ENCODE data around the gene NT5C3B.
"Not testable (repeated sequence)": the region's sequence is repeated elsewhere in the genome, so short reads cannot be mapped to it uniquely, and the experiment has no call there.

Gene NT5C3B

DNA sequence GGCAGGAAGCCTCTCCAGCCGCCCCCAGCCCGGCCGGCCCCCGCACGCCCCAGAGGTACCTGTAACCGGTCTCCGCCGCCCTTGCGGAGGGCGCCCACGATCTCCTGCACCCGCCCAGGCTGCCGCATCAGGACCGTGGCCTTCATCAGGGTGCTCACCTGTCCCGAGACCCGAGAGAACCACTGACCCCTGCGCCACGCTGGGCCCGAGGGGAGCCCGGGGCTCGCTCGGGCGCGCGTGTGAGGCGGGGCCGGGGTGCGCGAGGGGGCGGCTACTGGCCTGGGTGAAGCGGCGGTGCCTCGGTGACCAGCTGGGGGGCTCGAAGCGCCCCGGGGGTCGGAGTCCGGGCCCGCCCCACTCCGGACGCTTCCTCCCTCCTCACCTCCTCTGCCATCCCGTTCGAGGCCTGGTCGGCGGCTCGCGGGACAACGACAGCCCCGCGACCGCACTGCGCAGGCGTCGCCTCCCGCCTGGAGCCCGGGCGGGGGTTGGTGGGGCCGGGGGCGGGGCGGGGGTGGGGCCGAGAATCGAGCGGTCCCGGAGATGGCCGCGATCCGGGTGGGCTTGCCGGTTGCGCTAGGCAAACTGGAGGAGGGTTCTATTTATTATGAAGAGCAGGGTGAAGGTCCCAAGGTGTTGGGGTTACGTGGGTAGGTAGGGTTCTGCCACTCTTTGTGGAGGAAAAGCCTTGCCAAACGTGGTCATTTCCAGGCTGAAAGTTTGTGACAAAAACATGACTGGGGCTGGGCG lies at the start of gene NT5C3B:
Gene NT5C3B, minus strand, starts transcription at position 433 of the 750 bp plus-strand sequence. Its CDS starts 39 bp downstream, at position 394.
- peak; percentile 28 for DNase-seq

DNA sequence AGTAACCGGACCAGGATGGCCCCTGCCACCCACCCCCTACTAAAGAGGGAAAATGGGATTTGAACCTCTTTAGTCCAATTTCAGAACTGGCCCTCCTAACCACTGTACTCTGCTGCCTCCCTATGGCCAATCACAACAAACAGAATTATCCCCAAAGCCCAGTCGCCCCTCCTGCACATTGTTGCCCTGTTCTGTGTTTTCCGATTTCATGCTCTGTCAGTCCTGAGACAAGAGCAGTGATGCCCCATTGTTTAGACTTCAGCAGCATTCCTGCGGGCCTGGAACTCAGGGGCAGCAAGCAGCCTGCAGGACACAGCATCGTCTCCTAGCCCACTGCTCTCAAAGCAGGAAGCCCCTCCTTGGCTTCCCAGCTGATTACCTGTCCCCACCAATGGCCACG lies 49.7 kb upstream of the NT5C3B start:
- DNase-seq: no peak

DNA sequence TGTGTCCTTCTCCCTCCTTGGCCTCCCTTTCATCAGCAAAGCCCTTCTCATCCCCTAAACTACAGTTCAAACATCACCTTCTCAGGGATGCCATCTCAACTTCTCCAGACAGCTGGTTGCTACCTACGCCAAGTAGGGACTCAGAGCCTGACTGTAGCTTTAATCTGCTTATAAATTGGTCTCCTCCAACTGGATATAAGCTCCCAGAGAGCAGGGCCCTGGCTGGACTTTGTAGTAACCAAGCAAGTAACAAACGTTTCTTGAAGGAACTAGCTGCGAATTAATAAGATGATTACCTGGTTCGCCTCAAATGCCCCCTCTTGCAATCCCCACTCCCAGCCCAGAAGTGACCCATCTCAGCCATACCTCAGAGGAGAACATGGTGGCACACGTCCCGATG lies 46.7 kb upstream of the NT5C3B start:
- DNase-seq: no peak

DNA sequence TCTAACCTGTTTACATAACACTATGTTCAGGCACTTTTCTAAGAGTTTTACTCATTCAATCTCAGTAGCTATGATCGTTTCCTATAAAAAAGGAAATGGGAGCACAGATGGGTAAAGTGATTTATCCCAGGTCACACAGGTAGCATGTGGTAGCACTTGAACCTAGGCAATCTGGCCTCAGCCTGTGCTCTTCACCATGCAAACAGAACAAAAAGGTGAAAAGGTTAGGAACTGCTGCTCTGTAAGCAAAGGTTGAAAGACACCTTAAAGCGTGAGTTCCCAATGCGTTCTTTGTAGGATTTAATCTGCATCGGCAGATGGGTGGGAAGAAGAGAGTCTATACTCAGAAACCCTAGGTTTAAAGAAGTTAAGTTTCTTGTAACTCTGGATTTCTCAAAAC lies 44.1 kb upstream of the NT5C3B start:
- no peak for DNase-seq

DNA sequence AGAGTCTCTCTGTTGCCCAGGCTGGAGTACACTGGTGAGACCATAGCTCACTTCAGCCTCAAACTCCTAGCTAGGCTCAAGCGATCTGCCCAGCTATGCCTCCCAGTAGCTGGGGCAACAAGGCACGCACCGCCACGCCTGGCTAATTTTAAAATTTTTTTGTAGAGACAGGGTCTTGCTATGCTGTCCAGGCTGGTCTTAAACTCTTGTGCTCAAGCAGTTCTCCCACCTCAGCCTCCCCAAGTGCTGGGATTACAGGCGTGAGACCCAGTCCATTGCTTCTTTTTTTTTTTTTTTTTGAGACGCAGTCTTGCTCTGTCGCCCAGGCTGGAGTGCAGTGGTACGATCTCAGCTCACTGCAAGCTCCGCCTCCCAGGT lies 38.2 kb upstream of the NT5C3B start:
- DNase-seq: not testable (repeated sequence)

DNA sequence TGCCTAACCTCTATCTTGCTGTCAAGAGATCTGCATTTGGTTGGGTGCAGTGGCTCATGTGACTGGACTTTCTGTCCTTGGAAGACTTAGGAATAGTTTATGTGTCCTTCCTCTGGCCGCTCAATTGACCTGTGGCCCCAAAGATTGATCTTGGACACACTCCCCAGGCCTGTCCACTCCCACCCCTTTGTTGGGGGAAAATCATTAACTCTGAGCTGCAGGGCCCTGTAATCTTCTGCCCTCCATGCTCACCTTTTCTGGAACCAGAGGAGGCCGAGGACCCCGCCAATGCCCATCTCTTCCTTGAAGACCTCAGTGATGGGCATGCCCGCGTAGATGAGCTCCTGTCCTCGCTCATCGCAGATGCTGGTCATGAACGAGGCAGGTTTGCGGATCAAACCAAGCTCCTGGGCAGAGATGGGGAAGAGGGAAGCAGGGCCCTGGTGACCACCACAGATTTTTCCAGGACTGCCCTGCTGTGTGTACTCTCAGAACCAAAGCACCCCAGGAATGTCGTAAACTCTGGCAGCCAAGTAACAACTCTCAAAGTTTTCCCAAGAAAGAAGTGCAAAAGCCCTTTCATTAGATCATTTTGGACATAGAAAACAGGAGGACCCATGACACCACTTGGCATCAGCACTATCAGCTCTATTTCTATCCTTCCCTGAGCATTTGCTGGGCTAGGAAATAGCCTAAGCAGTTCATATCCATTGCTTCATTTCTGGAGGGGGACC lies 37.7 kb upstream of the NT5C3B start:
- DNase-seq: no peak

DNA sequence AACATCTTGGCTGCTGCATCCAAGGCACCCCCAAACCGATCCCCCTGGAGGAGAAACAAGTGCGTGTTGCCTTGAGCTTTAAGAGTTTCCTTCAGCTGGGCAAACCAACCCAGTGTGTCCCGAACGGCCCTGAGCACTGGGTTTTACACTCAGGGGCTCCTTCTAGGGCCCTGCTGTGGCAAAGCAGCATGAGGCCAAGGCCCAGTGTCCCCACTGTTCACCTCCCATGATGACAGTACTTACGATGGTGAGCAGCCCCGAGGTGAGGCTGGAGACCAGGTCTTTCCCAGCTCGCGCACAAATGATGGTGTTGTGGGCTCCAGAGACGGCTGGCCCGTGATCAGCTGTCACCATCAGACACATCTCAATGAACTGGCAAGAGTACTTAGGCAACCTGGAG lies 35.8 kb upstream of the NT5C3B start:
- no peak for DNase-seq

DNA sequence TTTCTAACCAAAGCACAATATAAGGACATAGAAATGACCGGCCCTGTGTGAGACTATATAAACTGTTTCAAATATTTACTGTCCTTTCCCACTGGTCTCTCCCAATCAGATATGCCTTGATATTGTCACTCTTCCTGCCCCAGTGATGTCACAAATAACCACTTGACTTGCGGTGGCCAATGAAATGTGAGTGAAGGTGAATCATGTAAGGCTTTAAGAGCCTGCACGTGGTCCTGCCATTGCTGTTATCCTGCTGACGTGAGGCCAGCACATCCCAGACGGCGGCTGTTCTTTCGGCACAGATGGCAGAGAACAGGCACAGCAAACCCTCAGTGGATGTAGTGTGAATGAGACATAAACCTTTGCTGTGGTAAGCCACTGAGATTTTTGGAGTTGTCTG lies 34.6 kb upstream of the NT5C3B start:
- no peak for DNase-seq

DNA sequence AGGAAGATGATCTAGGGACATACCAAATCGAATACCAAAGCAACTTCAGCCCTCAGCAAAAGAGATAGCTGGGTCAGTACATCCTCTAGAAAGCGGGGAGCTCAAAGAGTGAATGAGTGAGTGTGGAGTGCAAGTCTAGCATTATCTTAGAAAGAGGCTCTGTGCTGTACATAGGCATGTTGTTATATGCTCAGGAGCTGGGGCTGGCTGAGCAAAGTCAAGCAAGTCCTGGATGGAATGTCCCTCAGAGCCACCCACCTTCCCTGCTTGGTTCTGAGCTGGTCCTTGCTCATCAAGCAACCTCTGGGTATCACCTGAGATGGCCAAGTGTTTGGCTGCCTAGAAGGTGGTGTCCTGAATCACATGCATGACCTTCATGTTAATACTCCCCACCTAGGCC lies 34.1 kb upstream of the NT5C3B start:
- no peak for DNase-seq

DNA sequence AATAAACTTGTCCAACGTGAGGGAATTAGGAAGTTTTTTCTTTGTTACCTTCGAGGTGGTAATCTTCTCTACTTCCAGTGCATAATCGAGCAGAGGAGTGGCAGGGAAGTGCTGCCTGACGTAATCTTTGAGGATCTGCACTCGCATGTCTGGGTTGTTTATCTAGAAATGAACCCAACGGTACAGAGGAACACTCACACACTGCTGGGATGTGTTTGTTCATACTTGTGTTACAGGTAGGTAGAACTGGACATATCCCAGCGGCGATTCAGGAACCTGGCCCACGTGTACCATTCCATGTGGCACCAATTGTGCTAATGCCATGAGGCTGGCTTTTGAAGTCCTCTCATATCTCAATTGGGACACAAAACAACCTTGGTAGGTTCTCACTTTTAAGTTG lies 33.4 kb upstream of the NT5C3B start:
- no peak for DNase-seq

DNA sequence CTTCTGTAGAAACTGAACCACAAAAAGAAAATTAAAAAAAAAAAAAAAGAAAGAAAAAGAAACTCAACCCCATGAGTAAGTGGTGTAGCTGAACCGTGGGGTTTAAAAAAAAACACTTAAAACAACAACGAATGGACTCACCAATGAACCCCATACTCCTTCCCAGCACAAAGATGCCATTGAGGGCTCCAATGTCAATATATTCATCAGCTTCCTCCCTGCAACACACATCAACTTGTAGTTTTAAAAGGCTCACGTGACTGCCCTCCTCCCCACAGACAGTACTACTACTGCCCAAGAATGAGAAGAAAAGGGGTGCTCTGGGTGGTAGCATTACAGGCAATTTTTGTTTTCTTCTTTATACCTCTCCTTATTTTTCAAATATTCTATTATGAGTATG lies 32.5 kb upstream of the NT5C3B start:
- no peak for DNase-seq

DNA sequence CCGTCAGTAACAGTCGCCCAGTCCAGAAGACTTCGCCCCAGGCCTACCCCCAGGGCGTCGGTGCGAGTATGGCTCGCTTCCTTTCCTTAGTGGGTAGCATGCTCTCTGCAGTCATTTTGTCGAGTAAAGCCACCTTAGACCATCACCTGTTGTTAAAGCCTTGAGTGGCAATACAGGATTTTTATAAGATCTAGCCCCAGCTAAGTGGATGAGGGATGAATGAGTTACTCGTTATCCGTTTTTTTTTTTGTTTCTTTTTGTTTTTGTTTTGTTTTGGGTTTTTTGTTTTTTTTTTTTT lies 29.5 kb upstream of the NT5C3B start:
- no peak for DNase-seq

DNA sequence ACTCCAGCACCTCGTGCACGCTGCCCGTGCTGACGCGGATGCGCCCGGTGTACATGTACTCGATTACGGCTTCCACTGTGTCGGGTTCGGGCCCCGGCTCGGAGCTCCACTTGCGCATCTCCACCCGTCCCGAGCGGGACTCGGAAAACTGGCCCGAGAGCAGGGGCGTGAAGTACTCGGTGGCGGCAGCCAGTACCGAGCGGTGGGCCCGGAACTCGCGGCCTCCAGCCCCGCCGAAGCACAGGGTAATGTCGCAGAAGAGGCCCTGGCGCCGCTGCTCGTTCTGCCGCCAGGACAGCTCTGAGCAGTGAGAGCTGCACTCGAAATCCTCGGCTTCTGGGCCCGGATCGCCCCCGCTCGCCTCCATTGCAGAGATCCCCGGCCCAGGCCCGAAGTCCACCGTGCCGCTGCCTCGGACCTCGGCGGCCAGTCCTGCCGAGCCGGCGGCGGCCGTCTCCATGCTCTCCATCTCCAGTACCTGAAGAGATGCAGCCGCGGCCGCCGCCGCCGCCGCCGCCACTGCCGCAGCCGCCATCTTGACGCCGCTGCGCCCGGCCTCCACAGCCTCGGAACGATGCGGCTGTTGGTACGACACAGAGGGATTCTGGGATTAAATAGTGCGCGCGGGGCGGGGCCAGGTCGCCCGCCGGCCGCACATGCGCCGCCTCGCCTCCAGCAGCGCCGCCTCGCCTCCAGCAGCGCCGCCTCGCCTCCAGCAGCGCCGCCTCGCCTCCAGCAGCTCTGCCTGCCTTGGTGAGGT lies 29.0 kb upstream of the NT5C3B start, which contains the start of gene KLHL11:
Gene KLHL11, minus strand, starts transcription at position 588 of the 760 bp plus-strand sequence. Its CDS starts 53 bp downstream, at position 535.
- peak; percentile 90 for DNase-seq

DNA sequence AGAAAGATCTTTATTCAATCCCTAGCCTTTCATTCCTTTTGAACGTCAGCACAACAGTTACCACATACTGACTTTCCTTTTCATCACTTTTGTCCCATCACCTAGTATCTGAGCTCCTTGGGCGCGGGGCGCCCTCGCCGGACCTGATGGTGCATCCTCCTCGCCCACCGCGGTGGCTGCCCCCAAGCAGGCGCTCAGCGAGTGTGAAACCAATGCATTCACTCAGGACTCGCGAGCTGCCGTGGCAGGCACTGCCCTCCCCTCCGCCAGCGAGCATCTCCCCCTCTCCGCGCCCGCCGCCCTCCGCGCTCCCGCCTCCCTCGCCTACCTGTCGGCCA lies 28.4 kb upstream of the NT5C3B start:
- DNase-seq: peak; percentile 6

DNA sequence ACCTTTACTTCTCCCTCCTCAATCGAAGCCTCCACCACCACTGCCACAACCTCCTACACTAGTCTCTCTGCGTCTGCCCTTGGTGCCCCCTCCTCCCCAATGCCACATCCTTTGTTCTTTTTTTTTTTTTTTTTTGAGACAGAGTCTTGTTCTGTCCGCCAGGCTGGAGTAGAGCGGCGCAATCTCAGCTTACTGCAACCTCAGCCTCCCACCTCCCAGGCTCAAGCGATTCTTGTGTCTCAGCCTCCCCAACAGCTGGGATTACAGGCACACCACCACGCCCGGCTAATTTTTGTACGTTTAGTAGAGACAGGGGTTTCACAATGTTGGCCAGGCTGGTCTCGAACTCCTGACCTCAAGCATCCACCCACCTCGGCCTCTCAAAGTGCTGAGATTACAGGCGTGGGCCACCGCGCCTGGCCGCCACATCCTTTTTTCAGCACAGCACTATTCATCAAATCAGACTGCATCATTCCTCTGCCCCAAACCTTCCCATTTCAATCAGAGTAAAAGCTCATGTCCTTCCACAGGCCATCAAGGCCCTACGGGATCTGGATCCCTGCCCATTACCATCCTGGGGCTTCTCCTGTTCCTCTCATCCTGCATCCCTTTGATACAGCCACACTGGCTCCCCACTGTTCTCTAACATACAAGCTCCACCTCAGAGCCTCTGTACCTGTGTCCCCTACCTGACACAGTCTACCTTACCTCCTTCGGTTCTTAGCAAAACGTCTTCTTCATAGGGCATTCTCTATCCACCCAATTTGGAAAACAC lies 27.2 kb upstream of the NT5C3B start:
- peak; percentile 2 for DNase-seq

DNA sequence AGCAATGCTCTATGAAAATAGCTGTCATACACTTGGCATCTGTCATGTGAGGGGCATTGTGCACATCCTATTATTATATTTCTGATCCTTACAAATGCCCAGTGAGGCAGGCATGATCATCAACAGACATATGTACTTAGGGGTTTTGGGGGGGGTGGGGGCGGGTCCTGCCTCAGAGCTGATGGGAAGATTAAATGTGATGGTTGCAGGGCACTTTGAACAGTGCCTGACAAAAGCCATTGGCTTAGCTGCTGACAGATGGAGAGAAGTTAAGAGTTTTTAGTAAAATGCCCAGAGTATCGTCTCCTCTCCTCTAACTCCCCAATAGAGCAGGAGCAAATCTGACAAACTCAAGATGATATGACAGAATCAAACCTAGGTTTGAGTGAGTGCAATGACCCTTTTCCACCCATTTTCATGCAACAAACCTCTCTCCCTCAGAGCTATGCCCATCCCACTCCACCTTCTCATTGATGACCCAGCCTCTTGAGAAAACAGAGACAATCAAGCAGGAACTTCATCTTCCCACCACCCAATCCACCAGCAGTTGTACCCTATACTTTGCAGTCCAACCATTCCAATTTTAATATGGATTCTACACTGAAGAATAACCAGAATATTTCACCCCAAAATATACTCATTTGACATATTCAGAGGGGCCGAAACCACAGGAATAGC lies 24.4 kb upstream of the NT5C3B start:
- DNase-seq: no peak

DNA sequence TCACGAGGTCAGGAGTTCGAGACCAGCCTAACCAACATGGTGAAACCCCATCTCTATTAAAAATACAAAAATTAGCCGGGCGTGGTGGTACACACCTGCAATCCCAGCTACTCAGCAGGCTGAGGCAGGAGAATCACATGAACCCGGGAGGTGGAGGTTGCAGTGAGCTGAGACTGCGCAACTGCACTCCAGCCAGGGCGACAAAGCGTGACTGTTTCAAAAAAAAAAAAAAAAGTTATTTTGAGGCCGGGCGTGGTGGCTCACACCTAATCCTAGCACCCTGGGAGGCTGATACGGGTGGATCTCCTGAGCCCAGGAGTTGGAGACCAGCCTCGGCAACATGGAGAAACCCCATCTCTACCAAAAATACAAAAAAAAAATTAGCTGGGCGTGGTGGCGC lies 15.3 kb upstream of the NT5C3B start:
- not testable (repeated sequence) for DNase-seq

DNA sequence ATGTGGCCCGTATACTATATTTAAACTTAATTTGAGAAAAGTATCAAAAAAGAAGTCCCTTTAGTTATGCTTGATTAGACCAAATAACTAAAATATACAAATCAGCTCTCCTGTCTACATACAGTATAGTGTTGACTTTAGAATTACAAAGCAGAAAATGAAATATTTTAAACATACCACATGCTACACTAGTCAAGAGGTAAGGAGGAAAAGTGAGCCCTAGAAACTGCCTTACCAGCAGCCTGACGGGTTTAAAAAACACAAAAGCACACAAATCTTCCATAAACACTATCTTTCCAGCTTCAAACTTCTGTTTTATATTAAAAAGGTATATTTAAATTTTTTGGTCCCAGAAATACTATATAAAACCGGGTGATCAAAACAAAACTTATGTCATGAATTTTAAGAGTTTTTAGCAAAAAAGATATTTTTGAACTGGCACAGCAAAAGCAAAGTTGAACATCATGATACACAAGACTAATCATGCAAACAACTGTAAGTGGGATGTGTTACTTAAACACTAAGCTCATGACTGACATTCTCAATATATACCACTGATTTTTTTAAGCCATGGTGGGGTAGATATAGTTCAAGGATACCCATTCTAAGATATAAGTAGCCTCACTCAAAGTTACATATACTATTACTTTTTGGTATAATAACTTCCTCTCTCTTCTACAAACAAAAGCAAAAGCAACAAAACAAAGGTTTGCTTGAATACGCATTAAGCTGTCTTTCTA lies 13.4 kb upstream of the NT5C3B start:
- DNase-seq: no peak

DNA sequence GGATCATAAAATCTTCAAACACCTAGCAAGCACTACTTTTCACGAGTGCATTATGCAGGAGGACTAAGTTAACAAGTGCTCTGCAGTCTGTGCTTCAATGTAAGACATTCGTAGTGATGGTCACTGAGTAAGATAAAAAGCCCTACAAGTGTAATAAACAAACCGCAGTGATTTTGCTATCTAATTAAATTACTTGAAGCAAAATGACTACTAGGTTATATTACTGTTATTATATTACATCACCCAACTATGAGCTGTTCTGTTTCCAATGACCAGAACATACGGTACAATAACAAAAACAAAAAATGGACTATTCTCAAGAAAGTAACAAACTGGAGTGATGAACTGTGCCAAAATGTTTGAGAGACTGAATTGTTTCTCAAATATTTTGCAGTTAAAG lies 12.8 kb upstream of the NT5C3B start:
- DNase-seq: no peak

DNA sequence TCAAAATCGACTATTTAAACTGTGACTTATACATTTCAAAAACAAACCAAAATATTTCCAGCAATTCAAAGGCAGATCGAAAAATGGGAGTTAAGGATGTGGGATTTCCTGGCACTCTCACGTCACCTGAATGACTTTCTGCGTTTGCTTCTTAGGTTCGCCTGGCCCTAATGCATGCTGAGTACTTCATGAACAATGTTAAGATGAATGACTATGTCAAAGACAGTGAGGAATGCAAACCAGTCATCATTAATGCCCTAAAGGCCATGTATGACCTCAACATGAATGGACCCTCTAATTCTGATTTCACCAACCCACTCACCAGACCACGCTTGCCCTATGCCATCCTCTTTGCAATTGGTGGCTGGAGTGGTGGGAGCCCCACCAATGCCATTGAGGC lies 8.9 kb upstream of the NT5C3B start:
- no peak for DNase-seq

DNA sequence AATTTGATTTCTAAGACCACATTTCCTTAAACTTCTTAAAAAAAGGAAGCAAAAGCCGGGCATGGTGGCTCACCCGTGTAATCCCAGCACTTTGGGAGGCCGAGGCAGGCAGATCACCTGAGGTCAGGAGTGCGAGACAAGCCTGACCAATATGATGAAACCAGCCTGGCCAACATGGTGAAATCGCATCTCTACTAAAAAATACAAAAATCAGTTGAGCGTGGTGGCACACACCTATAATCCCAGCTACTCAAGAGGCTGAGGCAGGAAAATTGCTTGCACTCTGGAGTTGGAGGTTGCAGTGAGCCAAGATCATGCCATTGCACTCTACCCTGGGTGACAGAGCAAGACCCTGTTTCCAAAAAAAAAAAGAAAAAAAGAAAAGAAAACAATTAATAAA lies 4.7 kb upstream of the NT5C3B start:
- DNase-seq: not testable (repeated sequence)

DNA sequence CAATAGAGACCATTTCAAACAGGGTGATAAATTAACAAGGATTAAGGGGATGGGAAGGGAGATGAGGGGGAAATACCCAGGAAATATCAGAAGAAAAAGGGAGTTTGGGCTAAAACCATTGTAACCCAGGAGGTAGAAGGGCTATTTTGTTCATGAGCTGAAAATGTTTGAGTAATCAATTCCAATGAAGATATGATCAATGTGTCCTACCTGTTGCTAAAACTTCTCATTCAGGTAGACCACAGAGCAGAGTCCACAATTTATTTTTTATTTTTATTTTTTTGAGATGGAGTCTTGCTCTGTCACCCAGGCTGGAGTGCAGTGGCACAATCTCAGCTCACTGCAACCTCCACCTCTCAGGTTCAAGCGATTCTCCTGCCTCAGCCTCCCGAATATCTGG lies 3.4 kb upstream of the NT5C3B start:
- DNase-seq: not testable (repeated sequence)

Data from inflammatory macrophage treated with lipopolysaccharide for 4 hours (primary cell).